Measurements from ENCODE around the gene CYP27C1. TPM values are rescaled to one million over a fixed set of nuclear protein-coding genes. Genes with fewer than 3 reads are reported as not detected.
"Not testable (repeated sequence)": the region's sequence is repeated elsewhere in the genome, so short reads cannot be mapped to it uniquely, and the experiment has no call there.

The CYP27C1 gene
- total RNA-seq, 1 experiment from 2014 or later: 2.9 TPM

DNA sequence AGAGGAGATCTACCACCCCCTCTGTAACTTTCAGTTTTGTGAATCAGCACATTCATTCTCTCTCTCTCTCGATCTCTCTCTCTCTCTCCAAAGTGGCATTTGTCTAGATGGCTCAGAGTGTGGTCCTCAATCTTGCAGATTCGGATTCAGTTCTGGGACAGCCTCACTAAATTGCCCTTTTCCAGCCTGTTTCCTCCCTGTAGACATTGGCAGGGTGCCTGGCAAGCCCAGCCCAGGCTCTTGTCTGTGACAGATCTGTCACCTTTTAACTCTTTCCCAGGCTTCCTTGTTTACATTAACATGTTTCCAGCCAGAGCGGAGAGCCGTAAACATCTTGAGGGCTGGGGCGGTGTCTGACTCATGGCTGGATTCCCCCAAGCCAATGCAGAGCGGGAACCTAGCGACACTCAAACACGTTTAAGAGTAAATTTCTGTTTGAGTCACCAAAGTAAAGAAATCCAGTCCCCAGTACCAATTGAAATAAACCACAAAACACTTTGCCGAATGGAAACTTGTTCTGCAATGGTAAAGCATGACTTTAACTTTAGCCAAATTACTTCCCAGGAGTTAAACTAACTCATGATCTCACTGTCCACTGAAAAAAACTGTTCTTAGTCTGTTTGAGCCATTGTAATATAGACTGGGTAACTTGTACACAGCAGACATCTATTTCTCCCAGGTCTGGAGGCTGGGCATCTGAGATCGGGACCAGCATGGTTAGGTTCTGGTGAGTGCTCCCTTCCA, 6.6 kb upstream of the CYP27C1 start:
- in situ Hi-C loops (cut with HindIII; ENCODE audit: low pct_unique_long_range_greater_than_20kb, low sequenced_read_pairs): loop anchor here (10.0 kb wide), 1 partner anchor 68 kb away; the partner anchor contains the start of gene ERCC3
- peak; percentile 97 for DNase-seq (ENCODE audit: low read depth)

DNA sequence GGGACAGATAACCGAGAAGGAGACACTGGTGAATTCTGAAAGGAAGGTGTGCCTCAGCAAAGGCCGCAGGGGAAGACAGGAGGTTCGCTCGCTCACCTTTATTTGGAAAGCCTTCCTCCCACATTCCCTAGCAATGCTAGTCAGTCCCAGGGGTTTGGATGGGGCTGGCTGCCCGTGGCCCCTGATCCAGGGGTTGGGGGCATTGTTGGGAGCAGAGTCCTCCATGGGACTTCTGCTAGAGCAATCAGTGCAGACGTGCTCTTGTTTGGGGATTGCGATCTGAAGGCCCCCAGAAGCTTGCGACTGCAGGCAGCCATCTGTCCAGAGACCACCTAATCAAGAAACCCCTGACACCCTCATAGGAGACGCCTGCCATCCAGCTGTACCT, 6.0 kb upstream of the CYP27C1 start:
- in situ Hi-C loops (cut with HindIII; ENCODE audit: low pct_unique_long_range_greater_than_20kb, low sequenced_read_pairs): loop anchor here (10.0 kb wide), 1 partner anchor 69 kb away; the partner anchor contains the start of gene ERCC3
- no peak for DNase-seq (ENCODE audit: low read depth)

DNA sequence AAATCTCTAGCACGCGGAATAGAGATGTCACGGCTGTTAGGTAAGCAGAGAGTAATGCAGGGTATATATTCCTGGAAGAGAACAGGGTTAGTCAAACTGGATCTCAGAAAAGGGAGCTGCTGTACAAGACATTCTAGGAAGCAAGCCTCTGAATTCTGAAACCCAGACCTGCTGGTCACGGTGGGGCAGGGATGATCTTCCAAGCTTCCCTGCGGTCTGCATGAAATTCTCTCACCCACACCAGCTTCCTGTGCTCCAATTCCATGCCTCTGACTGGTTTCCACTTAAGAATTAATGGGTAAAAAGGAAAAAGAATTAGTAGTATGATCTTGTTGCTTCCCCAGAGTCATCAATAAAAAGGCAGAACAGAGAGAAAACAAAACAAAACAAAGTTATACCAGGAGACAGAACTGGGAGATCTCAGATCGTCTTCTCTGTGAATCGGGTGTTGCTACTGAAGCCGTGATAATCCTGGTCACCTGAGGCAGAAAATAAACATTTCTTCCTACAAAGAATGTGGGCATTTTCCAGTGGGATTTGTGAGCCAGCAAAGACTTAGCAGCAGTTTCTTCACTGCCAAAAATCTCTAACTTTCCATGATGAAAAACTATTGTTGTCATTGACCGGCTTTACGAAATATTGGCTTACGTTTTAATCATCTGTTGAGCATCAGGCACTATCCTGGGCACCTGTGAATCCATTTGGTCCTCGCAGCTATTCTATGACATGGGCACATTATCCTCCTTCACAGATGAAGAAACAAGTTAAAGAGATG, 5.3 kb upstream of the CYP27C1 start:
- in situ Hi-C loops (cut with HindIII; ENCODE audit: low pct_unique_long_range_greater_than_20kb, low sequenced_read_pairs): loop anchor here (10.0 kb wide), 1 partner anchor 69 kb away; the partner anchor contains the start of gene ERCC3

DNA sequence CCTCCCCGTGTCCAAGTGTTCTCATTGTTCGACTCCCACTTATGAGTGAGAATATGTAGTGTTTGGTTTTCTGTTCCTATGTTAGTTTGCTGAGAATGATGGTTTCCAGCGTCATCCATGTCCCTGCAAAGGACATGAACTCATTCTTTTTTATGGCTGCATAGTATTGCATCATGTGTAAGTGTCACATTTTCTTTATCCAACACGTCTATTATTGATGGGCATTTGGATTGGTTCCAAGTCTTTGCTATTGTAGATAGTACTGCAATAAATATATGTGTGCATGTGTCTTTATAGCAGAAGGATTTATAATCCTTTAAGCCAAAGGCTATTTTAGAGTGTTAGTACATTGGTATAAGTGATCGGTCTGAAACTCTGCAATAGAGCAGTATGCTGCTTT, 4.0 kb upstream of the CYP27C1 start:
- not testable (repeated sequence) for DNase-seq (ENCODE audit: low read depth)
- in situ Hi-C loops (cut with HindIII; ENCODE audit: low pct_unique_long_range_greater_than_20kb, low sequenced_read_pairs): loop anchor here (10.0 kb wide), 1 partner anchor 71 kb away; the partner anchor contains the start of gene ERCC3

More for the DNA sequence above, 5.3 kb upstream of the CYP27C1 start:
- no peak for DNase-seq (ENCODE audit: low read depth)

DNA sequence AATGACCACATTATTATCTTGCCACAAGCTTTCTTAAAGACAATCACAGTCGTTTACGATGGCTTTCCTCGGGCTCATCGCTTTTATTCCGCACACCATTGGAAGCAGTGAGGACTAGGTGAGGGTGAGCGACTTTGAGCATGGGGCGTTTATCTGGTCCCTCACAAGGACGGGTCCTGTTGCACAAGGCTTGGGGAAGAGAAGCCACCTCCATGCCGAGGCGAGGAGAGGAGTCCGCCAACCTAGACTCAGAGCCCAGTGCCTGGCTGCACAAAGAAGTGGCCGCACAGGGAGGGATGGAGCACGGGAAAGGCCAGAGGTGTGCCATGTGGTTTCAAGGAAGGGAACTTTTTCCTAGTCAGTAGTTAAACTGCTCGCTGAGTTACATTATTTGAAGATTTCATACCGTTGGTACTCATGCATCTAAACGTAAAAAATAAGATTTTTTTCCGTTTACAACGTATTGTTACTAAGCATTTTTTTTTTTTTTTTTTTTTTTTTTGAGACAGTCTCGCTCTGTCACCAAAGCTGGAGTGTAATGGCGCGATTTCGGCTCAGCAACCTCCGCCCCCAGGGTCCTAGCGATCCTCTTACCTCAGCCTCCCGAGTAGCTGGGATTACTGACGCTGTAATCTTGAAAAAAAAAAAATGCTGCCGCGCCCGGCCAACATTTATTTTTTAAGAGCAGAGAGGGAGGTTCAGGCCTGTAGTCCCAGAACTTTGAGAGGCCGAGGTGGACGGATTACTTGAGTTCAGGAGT, 849 bp upstream of the CYP27C1 start:
- in situ Hi-C loops (cut with HindIII; ENCODE audit: low pct_unique_long_range_greater_than_20kb, low sequenced_read_pairs): loop anchor here (10.0 kb wide), 1 partner anchor 74 kb away; the partner anchor contains the start of gene ERCC3
- DNase-seq (ENCODE audit: low read depth): no peak

DNA sequence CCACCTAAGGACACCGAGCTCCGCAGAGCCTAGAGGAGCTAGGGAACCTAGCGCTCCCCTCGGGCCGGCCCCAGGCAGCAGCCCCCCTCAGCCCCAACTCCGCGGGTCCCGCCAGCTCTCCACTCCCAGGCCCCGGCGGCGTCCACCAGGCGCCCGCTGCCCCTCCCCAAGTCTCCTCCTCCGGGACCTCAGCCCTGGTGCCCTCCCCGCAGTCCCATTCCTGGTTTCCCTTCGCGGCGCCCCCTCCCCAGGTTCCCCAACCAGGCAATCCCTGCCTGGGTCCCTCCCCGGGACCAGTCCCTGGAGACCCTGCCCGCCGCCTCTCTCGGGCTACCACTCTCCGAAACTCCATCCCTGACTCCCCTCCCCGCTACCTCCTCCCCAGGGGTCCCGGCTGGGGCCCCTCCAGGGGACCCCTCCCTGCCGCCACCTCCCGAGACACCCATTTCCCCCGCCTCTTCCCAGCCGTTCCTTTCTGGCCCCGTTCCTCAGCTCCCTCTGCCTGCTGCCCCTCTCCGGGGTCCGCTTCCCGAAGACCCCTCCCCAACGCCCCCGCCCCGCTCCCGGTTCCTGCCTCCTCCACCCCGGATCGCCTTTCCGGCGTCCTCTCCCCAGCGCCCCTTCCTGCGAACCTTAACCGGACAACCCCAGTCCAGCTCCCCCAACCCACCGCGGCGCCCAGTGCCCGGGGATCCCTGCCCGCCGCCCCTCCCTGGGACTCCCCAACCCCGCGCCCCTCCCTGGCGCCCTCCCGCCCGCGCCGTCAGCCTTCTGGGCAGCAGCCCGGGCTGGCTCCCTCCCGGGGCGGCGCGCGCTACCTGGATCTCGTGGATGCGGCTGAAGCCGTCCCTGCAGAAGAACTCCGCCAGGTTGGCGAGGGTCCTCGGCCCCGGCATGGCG, 678 bp downstream of the CYP27C1 start:
- in situ Hi-C loops (cut with HindIII; ENCODE audit: low pct_unique_long_range_greater_than_20kb, low sequenced_read_pairs): loop anchor here (10.0 kb wide), 1 partner anchor 75 kb away; the partner anchor contains the start of gene ERCC3
- DNase-seq (ENCODE audit: low read depth): no peak

DNA sequence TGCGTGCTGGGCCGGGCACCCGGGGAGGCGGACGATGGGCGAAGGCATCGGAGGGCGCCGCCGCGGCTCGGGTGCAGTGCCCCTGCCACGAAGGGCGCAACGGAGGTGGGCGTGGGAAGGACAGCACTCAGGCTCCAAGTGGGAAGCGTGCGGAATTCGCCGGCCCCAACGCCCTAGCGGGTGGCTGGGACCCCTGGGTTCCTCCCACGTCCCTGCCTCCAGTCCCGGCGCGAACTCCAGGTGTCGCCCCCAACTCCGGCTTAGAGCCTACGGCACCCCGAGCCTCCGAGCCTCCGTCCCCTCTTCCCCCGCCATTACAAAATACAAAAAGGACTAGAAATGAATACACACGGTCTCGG, 1.3 kb downstream of the CYP27C1 start:
- in situ Hi-C loops (cut with HindIII; ENCODE audit: low pct_unique_long_range_greater_than_20kb, low sequenced_read_pairs): no loop called here
- no peak for DNase-seq (ENCODE audit: low read depth)

DNA sequence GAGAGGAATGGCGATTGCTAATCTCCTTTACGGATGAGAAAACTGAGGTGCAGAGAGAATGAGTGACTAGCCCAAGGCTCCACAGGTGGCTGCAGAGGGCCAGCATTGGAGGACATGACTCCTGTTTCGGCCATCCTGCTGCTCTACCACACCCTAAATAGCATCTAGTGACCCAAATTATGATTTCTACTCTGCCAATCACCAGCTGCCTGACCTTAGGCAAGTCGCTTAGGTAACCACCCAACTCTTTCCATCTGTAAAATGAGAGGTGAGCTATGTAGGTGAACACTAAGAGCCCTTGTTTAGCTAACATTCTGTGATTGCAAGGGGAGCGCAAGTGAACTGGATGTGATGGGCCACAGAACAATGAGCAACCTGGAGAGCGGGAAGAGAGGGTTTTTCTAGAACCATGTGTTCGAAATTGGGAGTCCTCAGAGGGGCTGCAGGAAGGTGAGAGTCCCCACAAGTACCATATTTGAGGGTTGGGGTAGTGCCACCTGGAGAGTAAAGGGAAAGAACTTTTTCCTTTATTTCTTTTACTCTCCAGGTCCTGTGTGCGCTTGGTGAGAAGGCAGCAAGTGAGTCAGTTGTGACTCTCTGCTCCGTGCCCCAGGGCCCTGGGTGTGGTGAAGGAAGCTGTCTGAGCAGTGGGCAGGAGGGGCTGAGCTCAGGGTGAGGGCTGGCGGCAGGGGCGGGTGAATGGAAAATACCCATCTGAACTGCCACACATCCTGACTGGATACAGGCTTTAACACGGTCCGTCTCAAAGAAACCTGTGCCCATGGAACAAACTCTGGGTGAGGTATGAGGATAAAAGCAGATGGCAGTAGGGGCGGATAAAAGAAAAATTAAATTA, 2.4 kb downstream of the CYP27C1 start:
- DNase-seq (ENCODE audit: low read depth): peak; percentile 90
- in situ Hi-C loops (cut with HindIII; ENCODE audit: low pct_unique_long_range_greater_than_20kb, low sequenced_read_pairs): no loop called here

DNA sequence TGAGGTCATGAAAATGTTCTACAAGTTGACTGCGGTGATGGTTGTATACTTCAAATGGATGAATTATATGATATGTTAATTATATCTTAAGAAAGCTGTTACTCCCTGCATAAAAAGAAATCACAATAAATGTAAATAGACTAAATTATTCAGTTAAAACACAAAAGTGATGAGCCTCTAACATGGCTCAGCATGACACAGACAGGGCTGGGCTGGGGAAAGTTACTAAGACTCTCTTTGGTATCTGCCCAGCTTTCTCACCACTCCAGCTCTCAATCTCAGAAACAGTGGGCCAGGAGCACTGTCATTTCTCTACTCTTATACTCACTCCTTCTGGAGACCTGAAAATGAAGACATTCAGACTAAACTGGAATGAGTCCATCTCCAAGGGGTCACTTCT, 3.5 kb downstream of the CYP27C1 start:
- in situ Hi-C loops (cut with HindIII; ENCODE audit: low pct_unique_long_range_greater_than_20kb, low sequenced_read_pairs): no loop called here
- DNase-seq (ENCODE audit: low read depth): no peak

DNA sequence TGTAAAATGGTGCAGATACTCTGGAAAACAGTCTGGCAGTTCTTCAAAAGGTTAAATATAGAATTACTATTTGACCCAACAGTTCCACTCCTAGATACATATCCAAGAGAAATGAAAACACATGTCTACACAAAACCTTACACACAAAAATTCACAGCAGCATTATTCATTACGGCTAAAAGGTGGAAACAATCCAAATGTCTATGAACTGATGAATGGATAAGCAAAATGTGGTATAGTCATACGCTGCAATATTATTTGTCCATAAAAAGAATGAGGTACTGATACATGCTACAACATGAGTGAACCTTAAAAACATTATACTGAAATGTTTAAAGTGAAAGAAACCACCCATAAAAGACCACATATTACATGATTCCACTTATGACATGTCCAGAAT, 4.0 kb downstream of the CYP27C1 start:
- DNase-seq (ENCODE audit: low read depth): no peak
- in situ Hi-C loops (cut with HindIII; ENCODE audit: low pct_unique_long_range_greater_than_20kb, low sequenced_read_pairs): no loop called here

DNA sequence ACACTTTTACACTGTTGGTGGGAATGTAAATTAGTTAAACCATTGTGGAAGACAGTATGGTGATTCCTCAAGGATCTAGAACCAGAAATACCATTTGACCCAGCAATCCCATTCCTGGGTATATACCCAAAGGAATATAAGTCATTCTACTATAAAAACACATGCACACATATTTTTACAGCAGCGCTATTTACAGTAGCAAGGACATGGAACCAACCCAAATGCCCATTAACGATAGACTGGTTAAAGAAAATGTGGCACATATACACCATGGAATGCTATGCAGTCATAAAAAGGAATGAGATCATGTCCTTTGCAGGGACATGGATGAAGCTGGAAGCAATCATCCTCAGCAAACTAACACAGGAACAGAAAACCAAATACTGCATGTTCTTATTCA, 5.9 kb downstream of the CYP27C1 start:
- in situ Hi-C loops (cut with HindIII; ENCODE audit: low pct_unique_long_range_greater_than_20kb, low sequenced_read_pairs); DNase-seq (ENCODE audit: low read depth): not testable (repeated sequence)

DNA sequence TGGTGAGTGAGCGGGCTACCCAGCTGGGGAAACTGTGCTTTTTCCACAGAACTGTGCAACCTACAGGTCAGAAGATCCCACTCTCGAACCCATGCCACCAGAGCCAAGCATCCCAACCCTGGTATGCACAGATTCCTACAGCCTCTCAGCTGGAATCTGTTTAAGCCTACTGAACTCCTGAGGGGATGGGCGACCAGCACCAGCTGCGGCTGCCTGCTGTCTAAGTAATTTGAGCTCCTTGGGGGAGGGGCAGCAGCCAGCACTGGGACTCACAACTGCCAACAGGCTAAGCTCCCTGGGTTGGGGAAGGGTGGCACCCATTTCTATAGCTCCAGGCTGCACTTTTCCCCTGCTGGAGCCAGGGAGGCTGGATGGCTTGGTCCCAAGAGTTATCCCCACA, 11.8 kb downstream of the CYP27C1 start:
- DNase-seq (ENCODE audit: low read depth): no peak
- in situ Hi-C loops (cut with HindIII; ENCODE audit: low pct_unique_long_range_greater_than_20kb, low sequenced_read_pairs): no loop called here

DNA sequence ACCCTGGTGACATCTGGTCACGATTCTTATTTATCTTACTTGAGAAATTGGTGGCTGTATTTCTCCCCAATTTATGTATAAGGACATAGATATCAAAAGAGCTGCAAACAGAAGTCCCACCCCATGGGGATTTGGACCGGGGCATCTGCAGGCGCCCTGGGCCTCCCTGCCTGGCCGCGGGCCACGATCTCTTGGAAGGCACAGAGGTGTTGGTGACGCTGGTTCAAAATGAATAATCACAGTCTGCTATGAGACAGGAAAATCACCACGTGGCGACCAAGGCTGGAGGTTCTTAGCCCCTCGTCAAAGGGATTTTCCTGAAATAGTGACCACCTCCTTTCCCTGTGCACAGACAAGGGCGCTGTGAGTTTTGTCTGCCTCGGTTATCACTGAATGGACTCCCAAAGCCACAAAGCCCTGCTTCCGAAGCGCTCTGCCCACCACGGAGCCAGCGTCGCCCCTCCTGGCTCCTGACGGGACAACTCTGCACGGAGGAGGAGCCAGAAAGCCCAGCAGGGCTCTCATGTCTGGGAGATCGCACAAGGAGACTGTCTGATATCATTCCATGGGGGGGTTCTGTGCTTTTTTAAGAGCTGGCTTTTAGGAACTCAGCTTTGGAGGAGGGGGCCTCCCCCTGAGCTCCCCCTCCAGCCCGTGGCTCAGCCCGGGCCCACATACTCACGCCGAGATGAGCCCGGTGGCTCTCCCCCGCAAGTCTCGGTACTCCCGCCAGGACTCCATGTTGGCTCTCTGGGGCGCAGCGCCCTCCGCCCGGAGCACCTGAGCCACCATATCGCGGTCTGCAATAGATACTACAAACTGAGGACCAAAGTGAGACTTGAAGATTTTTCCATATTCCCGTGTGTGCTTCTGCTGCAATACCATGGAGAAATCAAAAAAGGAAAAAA, 14.6 kb downstream of the CYP27C1 start:
- no peak for DNase-seq (ENCODE audit: low read depth)
- in situ Hi-C loops (cut with HindIII; ENCODE audit: low pct_unique_long_range_greater_than_20kb, low sequenced_read_pairs): no loop called here

DNA sequence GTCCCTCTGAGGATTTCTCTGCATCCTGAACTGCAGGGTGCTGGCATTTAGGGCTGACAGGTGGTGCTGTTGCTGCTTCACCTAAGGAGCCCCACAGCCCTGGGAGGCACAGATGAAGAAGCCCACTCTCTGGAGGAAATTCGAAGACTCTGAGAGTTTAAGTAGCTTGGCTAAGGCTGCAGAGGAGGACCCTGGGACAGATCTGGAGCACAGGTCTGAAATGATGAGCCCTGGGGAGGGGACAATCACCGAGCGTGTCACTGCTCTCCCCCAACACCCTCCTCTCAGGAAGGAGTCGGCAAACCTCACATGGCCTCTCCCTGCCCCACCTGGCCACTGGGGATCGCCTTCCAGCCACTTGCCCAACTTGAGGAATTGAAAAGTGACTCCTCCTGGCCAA, 18.6 kb downstream of the CYP27C1 start:
- no peak for DNase-seq (ENCODE audit: low read depth)
- in situ Hi-C loops (cut with HindIII; ENCODE audit: low pct_unique_long_range_greater_than_20kb, low sequenced_read_pairs): no loop called here

DNA sequence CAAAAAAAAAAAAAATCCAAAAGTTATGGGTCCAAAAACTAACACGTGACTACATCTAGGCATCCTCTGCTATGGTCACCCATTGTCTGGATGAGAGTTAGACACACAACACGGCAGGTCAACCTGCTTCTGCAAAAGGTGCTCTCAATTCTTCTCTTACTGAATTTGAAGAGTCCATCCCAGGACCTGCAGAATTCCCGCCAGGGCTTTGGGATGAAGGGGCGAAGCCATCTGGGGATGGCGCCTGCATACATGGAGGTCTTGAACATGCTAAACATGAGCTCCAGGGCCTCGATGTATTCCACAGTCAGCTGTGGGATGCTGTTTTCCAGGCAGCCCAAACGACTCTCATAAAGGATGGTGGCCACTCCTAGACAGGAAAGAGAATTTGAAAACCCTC, 19.1 kb downstream of the CYP27C1 start:
- DNase-seq (ENCODE audit: low read depth): no peak
- in situ Hi-C loops (cut with HindIII; ENCODE audit: low pct_unique_long_range_greater_than_20kb, low sequenced_read_pairs): no loop called here

DNA sequence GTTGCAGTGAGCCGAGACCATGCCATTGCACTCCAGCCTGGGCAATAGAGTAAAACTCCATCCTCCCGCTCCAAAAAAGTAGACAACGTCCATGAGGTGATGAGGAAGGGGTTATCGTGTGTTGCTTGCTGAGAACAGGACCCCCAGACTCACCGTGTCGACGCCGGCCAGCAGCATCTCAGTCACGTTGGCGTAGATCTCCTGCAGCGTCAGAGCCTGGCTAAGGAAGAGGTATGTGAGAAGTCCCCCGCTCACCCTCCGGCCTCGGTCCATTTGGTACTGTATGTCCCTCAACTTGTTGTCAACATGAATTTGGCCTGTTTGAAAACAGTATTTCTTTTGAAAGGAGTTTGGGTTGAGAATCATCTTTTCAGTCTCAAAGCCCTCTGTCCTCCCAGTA, 20.9 kb downstream of the CYP27C1 start:
- DNase-seq (ENCODE audit: low read depth): no peak
- in situ Hi-C loops (cut with HindIII; ENCODE audit: low pct_unique_long_range_greater_than_20kb, low sequenced_read_pairs): no loop called here

Data from Caki2 (cell line).